NOMO-1 treated with dmso at 0.1 percent for 144 hours (cell line): Measurements from ENCODE around the gene UCP2.

Source experiments
- DNase-seq: peaks from one replicate; lab custom pipeline; 2025; ENCODE audit not compliant: unreplicated experiment; lab: John Stamatoyannopoulos, UW

The UCP2 gene

GRCh38 chr11:74010306-74011300 lies 28.0 kb upstream of the UCP2 start:
- no peak for DNase-seq

DNA sequence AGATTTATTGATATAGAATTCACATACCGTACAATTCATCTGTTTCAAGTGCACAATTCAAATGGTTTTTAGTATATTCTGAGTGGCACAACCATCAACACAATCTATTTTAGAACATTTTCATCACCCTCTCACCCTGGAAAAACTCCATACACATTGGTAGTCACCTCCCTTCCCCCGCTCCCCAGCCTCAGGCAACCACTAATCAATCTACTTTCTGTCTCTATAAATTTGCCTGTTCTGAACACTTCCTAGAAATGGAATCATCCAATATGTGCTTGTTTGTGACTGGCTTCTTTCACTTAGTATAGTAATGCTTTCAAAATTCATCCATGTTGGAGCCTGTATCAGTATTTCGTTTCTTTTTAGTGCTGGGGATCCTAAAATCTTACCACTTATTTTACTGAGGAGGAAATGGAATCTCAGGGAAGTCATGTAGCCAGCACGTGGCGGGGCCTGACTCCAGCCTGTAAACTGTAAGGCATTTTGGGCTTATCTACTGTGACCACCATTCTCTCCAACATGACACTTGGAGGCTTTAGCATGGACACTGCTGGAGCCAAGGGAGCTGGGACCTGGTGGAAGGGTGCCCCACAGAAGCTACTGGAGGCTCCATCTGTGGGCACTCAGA lies 27.1 kb upstream of the UCP2 start:
- DNase-seq: no peak

DNA sequence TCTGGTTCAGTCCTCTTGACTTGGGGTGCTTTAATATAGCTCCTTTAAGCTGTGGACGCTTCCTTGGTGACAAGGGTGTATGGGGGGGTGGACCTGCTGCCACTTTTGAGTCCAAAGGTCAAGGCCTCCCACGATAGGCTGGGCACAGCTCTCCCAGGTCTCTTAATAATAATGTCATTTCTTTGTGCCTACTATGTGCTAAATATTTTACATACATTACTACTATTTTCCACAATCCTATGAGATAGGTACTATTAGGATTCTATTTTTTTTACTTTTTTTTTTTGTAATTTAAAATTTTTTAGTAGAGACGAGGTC lies 26.5 kb upstream of the UCP2 start:
- no peak for DNase-seq

GRCh38 chr11:74008373-74009229 lies 26.0 kb upstream of the UCP2 start, which contains the start of gene UCP3:
Gene UCP3, minus strand, starts transcription at chr11:74009085. Its CDS starts 2,043 bp downstream, at chr11:74007042.
- no peak for DNase-seq

- no peak for DNase-seq
Measured at GRCh38 chr11:74007691-74008372, 25.2 kb upstream of the UCP2 start.

DNA sequence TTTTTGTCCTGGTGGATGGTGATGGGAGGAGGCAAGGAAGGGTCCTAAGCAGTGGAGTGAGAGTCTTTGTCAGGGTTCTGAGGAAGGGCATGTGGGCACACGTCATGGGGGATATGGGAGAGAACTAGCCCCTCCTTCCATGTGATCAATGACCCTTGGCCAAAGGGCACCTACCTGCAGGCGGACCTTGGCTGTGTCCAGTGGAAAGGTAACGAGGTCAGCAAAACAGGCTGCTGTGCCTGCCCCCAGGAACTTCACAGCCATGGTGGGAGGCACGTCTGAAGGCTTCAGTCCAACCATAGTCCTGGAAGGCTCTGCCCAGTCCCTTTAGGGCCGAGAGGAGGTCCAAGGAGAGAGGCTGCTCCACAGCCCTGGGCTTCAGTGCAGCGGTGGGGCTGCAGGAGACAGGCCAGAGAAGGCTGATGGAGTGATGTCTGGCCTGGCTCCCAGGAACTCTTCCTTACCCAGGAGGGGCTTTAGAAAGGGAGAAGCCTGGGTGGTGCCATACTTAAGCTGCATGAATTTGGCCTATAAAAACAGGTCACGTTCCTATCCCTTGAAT lies 24.2 kb upstream of the UCP2 start:
- no peak for DNase-seq

DNA sequence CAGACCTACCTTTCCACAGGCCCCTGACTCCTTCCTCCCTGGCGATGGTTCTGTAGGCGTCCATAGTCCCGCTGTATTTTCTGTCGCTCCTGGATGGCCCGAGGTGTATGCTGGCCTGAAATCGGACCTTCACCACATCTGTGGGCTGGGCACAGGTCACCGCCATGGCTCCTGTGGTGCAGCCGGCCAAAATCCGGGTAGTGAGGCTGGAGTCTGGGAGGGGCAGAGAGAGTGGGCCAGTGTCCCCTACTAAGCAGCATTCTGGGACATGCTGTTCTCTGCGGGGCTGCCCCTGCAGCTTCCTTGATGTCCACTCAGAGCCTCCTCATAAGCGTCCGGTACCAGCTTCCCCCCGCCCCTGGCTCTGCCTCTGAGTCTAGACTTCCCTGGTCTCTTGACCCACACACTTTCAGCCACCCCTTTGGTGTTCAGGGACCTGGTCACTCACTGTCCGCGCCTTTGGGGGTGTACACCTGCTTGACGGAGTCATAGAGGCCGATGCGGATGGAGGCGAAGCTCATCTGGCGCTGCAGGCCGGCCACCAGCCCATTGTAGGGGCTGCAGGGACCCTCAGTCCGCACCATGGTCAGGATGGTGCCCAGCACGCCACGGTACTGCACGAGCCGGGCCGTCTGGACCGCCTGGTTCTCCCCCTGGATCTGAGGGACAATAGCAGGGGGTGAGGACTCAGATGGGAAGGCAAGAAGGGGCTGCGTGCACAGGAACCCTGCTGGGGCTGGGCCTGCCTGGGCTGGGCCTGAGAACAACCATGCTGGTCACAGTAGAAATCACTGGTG lies 23.3 kb upstream of the UCP2 start:
- no peak for DNase-seq

GRCh38 chr11:74004759-74005615 lies 22.3 kb upstream of the UCP2 start:
- no peak for DNase-seq

DNA sequence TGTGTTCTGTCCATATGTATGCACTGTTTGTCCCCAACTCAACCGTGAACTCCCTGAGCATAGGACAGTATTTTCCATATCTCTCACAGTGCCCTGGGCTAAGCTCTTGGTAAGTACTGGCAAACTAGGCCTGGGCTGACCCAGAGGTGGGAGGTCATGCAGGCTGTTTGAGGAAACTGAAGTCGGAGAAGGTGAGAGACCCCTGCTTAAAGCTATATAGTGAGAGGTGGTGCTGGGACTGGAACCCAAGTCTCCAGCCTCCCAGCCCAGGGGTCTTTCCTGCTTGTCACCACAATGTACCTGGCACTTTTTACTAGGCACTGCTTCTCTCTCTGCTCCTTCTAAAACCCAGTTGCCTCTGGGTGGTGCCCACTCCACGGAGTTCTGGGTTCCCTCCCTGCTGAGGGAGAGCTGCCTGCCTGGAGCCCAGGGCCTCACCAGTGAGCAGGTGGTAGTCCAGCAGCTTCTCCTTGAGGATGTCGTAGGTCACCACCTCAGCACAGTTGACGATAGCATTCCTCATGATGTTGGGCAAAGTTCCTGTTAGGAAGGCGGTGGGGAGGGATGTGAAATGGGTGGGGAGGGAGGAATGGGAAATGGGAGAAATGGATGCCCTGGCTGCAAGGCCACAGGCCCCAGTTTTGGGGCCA lies 21.5 kb upstream of the UCP2 start:
- DNase-seq: no peak

- no peak for DNase-seq
Measured at GRCh38 chr11:74002832-74003231, 20.2 kb upstream of the UCP2 start.

DNA sequence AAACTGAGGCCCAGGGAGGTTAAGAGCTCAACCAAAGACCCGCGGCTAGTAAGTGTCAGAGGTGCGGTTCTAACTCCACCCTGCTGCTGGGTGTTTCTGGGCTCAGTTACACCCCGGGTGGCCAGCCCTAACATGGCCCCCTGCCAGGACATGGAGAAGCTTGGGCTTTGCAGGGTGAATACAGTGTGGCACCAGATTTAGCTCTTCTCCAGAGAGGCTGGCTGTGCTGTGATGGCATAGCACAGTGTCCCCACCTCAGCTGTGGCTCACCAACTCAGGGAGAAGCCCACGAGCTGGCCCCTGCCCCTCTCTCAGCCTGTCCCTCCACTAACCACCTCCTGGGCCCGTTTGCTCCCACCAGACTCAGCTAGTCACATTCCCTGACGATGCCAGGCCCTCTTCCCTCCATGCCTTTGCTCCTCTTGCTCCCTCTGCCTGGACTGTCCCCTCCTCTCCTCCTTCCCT lies 19.2 kb upstream of the UCP2 start:
- no peak for DNase-seq

DNA sequence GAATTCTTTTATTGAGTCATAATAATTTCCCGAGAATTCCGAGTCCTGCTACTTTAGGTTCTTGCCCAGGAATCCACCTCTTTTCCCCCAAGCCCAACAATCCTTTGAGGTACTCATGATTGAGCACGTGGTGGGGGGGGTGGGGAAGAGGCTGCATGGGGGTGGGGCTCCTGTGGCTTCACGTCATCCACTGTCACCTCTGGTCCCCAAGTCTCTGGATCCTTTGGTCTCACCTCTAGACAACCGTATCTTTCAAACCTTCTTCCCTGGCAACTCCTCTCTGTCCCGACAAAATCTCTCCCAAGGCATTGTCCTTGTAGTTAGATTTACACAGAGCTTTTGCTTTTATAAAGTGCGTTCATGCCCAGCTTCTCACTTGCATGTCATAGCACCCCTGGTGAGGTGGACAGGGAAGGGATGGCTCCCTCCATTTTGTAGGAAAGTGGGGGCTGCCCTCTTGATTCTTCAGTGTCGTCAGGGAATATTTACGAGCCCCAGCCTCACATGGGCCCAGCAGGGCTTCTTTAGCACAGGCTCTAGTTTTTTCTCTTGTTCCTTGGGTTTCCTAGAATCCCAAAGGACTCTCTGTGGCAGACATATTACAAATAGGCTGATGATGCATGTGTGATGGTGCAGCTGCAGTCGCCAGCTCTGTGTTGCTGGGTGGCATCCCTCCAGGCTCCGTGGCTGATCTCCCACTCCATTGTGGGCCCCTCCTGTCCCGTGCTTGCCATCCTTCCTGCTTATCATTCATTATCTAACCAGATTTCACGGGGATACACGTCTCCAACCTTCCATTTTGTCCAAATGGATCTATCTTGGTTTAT lies 17.9 kb upstream of the UCP2 start:
- no peak for DNase-seq

DNA sequence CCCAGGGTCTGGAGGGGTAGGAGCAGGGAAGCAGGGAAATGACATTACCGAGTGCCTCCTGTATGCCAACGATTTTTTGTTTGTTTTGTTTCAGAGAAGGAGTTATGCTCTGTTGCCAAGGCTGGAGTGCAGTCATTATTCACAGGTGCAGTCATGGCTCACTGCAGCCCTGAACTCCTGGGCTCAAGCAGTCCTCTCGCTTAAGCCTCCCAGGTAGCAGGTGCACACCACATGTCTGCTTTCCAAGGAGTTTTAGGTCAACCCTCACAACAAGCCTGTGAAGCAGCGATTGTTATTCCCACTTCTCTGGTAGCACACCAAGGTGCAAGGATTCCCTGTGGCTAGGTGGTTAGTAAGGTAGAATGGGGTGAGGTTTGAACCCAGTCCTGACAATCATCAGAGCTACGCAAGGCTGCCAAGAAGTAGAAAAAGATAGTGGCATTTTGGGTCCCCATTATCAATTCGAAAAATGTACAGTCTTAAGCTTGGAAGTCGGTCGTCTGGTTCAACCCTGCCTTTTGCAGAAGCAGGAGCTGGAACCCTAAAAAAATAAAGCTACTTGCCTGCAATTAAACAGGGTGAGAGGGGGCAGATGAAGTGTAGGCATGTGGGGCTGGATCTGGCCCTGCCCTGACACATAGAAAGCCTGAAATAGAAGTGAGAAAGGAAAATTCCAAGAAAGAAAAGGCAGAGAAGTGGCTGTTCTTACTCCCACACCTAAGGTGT lies 17.1 kb upstream of the UCP2 start:
- DNase-seq: no peak

DNA sequence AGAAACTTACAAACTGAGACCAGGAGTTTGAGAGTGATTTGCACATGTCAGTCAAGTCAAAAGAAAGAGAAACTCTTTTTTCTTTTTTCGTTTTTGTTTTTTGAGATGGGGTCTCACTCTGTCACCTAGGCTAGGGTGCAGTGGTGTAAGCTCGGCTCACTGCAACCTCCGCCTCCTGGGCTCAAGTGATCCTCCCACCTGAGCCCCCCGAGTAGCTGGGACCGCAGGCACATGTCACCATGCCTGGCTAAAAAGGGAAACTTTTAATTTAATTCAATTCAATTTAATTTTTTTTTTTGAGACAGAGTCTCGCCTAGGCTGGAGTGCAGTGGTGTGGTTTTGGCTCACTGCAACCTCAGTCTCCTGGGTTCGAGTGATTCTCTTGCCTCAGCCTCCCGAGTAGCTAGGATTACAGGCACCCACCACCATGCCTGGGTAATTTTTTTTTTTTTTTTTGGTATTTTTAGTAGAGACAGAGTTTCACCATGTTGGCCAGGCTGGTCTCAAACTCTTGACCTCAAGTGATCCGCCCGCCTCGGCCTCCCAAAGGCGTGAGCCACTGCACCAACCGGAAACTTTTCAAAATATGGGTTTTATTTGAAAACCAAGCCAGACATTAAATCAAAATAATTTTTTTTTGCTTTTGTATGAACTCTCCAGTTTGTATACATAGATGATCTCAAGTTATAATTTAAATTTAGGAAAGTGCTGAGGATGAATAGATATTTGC lies 16.4 kb upstream of the UCP2 start:
- DNase-seq: no peak

DNA sequence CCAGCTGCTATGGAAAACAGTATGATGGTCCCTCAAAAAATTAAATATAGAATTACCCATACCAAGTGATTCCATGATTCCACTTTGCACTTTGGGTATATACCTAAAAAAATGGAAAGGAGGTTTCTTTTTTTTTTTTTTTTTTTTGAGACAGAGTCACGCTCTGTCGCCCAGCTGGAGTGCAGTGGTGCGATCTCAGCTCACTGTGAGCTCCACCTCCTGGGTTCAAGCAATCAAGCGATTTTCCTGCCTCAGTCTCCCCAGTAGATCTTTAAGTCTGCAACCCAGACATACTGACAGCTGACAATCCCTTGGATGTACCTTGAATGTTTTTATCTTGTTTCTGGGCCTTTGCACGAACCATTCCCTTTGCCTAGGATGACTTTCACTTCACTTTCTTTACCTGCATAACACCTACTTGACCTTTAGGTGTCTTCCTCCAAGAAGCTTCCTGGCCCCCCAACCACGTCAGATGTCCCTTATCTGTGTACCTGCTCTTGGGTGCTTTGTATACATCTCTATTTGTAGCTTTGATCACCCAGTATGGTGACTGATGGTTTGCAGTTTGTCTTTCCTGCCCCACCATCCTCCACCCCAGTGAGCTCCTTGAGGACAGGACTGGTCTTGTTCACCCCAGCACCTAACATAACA lies 14.6 kb upstream of the UCP2 start:
- no peak for DNase-seq
